ENCODE results near the gene SPTB.

The SPTB gene

DNA sequence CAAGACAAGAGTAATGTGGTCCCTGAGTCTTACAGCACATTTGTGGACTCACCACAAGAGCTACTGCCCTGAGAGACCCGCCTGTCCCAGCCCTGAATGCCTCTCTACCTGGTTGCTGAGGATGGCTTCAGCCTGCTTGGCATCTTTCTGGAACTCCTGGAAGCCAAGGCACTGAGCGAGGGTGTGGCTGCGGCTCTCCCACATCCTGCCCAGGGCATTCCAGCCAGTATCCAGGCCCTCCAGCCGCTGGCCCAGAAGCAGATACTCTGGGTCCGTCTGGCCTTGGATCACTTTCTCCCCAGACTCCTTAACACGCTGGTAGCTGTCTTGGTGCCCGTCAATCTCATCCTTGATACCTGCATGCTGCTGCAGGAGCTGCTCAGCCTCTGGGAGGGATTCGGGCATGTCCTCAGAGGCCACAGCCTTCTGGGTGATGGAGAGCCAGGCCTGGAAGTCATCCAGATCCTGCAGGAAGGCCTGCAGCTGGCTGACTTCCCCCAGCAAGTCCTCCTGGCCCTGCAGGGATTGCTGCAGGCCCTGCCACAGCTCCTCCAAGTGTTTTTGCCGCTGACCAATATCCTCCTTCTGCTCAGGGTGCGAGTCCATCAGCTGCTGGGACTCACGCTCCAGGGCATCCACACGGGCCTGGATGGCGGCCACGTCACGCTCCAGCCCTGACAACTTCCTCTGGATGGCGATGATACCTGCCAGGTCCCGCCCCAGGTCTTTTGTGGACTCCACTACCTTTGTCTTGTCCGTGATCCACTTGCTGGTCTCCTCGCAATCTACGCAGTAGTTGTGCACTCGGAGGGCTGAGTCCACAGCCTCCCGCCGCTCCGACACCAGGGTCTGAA, 93.2 kb downstream of the SPTB start:
- no peak for DNase-seq

GRCh38 chr14:64784006-64784405, 95.7 kb downstream of the SPTB start:
- no peak for DNase-seq

- DNase-seq, result no peak
Measured at GRCh38 chr14:64782196-64782595, 97.5 kb downstream of the SPTB start.

DNA sequence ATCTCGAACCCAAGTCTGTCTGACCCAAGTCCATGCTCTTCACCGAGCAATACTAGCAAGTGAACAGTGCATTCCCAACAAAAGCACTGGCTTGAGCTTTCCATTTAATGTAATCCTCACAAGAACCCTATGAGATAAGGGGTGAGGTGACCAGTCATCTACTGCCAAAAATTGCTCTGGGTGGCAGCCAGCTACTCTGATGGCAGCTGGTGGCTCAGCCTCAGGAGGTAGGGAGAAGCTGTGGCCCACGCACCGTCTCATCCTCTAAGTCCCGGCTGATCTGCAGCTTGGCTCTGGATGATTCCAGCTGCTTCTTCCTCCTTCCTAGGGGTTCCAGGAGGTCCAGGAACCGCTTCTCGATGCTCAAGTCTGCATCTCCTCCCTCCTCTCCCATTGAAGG, 100.2 kb downstream of the SPTB start:
- no peak for DNase-seq

GRCh38 chr14:64778104-64778754, 101.5 kb downstream of the SPTB start:
- no peak for DNase-seq

DNA sequence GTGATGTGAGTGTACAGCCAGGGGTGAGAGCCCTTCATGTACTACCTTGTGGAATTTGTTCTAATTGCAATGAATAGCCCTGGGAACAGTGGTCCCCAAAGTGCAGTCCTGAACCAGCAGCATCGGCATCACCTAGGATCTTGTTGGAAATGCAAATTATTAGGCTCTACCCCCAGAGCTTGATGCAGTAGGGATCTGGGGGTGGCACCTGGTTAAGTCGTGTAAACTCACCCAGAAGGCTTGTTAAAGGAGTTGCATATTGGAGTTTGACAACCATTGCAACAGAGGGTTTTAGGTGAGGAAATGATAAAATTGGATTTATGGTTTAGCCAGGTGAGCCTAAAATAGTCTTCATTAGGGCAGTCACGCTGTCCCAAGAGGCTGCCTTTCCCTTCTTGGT, 102.2 kb downstream of the SPTB start:
- no peak for DNase-seq

GRCh38 chr14:64775081-64775777, 104.5 kb downstream of the SPTB start:
- no peak for DNase-seq

DNA sequence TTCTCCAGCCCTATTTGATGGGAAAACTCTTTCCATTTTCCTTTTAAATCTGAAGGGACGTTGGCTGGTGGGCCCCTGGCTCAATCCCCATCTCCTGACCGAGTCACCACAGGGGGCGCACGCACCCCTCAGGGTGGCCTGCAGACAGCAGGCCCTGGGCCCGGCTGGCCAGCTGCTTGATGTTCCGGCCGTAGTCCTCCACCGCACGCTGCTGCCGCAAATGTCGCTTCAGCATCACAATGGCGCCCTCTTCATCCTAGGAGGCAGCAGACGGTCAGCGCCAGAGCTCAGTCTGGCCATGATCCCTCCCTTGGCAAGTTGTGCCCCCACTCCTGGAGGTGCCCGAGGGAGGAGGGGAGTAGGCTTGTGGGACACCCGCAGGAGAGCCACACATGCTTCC, 105.4 kb downstream of the SPTB start:
- DNase-seq, result no peak

DNA sequence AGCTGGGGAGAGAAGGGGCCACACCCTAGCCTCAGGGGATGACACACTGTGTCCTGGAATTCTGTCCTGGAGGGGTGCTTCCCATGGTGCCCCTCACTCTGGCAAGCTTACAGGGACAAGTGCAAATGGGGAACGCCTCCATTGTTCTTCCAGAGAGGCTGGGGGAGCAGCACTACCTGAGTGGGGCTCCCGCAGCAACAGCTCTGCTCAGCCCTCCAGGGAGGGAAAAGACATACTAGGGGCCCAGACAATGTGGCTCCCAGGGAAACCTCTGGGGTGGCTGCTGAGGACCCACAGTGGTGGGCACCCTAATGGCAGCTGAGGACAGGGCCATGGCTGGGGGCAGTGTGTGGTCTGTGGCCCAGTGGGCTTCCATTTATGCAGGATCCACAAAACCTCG, 106.1 kb downstream of the SPTB start:
- no peak for DNase-seq

- no peak for DNase-seq
Measured at GRCh38 chr14:64773046-64773445, 106.7 kb downstream of the SPTB start.

DNA sequence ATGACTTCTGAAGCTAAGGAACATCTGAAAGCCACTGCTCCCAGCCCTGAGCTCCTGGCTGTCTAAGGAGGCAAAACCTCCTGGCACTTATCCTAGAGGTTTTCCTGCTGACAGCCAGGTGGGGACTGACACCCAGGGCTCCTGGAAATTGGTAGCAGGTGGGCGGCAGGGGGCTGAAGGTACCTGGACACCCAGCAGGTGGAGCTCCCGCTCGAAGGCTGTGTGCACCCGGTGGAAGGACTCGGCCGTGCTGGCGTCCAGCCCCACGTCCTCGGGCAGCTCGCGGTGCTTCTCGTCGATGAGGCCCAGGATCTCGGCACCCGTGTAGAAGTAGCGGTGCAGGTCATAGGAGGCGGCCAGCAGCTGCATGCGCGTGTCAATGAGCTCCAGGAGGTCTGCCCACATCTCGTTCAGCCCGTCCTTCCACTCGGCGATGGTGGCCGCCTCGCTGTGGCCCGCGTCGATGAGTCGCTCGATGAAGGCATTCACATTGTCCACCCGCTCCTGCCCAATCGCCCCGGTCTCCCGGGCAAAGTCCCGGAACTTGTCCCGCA, 107.2 kb downstream of the SPTB start:
- DNase-seq, result no peak

DNA sequence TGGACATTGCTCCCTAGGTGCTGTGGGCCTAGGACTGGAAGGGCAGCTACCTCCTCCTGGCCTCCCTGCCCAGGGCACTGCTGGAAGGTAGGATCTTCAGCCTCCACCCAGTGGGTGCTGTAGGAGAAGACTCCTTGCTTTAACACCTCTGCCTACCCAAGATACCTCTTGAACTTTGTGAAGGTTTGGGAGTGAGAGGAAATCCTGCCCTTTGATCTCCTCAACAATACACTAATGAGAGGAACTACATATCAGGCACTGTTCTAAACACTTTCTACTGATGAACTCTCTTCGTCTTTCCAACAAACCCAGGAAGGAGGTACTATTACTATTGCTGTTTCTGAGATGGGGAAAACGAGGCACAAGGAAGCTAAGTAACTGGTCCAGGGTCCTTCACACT, 108.5 kb downstream of the SPTB start:
- no peak for DNase-seq

DNA sequence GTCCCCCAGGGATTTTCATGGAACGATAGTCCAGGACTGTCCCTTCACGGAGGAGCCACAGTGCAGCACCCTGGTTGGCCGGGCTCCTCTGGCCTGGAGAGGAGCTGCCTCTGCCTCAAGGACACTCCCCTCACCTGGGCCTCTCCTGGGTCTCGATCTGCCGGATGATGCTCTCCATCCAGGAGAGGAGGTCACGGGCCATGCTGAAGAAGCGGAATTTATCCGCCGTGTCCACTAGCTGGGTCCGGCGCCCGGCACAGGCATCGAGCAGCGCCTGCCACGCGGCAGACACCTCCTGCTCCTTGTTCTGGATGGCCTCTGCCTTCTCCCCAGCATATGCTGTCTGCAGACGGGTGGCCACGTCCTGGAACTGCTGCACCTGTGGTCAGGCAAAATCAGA, 109.0 kb downstream of the SPTB start:
- no peak for DNase-seq

GRCh38 chr14:64769096-64770020, 110.3 kb downstream of the SPTB start:
- no peak for DNase-seq

GRCh38 chr14:64768401-64769095, 111.2 kb downstream of the SPTB start:
- DNase-seq, result no peak

- no peak for DNase-seq
Measured at GRCh38 chr14:64767215-64767964, 112.3 kb downstream of the SPTB start.

GRCh38 chr14:64766430-64767151, 113.1 kb downstream of the SPTB start:
- DNase-seq, result no peak

DNA sequence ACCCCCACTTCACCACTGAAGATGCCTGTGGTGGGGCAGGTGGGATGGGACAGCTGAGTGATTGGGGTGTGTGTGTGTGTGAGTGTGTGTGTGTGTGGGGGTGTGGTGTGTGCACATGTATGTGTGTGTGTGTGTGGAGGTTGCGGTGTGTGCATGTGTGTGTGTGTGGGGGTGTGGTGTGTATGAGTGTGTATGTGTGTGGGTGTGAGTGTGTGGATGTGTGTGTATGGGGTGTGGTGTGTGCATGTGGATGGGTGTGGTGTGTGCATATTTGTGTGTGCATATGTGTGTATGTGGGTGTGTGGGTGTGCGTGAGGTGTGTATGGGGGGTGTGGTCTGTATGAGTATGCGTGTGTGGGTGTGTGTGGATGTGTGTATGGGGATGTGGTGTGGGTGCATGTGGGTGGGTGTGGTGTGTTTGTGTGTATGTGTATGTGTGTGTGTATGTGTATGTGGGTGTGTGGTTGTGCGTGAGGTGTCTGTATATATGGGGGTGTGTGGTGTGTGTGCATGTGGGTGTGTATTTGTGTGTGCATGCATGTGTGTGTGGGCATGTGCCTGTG, 113.9 kb downstream of the SPTB start:
- DNase-seq, result no peak

GRCh38 chr14:64764641-64765520, 114.8 kb downstream of the SPTB start:
- DNase-seq, result peak; percentile 68

All from stimulated activated CD4-positive, alpha-beta T cell treated with anti-CD3 and anti-CD28 coated beads, Interleukin-4, amount 100 ng/mL, for 24 hours (primary cell).